ENCODE measurements around the gene SNRPA1.

SNRPA1 gene

GRCh38 chr15:101242160-101242998 lies 52.7 kb downstream of the SNRPA1 start:
- DNase-seq (ENCODE audit: low read depth in 2 of 2), result no peak

GRCh38 chr15:101240358-101240757 lies 54.7 kb downstream of the SNRPA1 start:
- no peak for DNase-seq (ENCODE audit: low read depth in 2 of 2)

- no peak for DNase-seq (ENCODE audit: low read depth in 2 of 2)
Measured at GRCh38 chr15:101239724-101240136, 55.3 kb downstream of the SNRPA1 start.

- DNase-seq (ENCODE audit: low read depth in 2 of 2), result no peak
Measured at GRCh38 chr15:101237251-101237650, 57.8 kb downstream of the SNRPA1 start.

GRCh38 chr15:101233651-101234280 lies 61.3 kb downstream of the SNRPA1 start:
- no peak for DNase-seq (ENCODE audit: low read depth in 2 of 2)

GRCh38 chr15:101232677-101233076 lies 62.4 kb downstream of the SNRPA1 start:
- DNase-seq (ENCODE audit: low read depth in 2 of 2), result no peak
